HepG2 (cell line): ENCODE measurements around the gene LLGL1. TPM values are rescaled to one million over a fixed set of nuclear protein-coding genes. Genes with fewer than 3 reads are reported as not detected.

Experiments
- GLI4 ChIP-seq: sonication (generic); formaldehyde crosslinking; IDR thresholded peaks from 2 replicates; pipeline ENCODE4 v1.5.1; 2020; ENCODE audit warnings: missing genetic modification reagents, mild to moderate bottlenecking, moderate library complexity, borderline replicate concordance
- GMEB1 ChIP-seq: sonication (generic); formaldehyde crosslinking; IDR thresholded peaks from 2 replicates; pipeline ENCODE4 v1.5.1; 2020; ENCODE audit warnings: missing genetic modification reagents, mild to moderate bottlenecking, borderline replicate concordance
- HNF4G ChIP-seq, 2 experiments: sonication (generic) in 1 of 2; formaldehyde crosslinking in 1 of 2; IDR thresholded peaks; 2 replicates each; pipeline versions ENCODE4 v1.4.0 to v1.6.1; 2011 to 2020; ENCODE audit warnings: borderline replicate concordance in 2 of 2, low read depth in 2 of 2, mild to moderate bottlenecking in 2 of 2, low read length in 1 of 2, missing genetic modification reagents in 1 of 2, moderate library complexity in 1 of 2
- MIER3 ChIP-seq: IDR thresholded peaks from 2 replicates; pipeline ENCODE4 v1.6.1; 2016; ENCODE audit warnings: missing compliant biosample characterization, borderline replicate concordance
- MYNN ChIP-seq: sonication (generic); formaldehyde crosslinking; IDR thresholded peaks from 2 replicates; pipeline ENCODE4 v1.4.0; 2020; ENCODE audit warnings: mild to moderate bottlenecking, low read depth, missing genetic modification reagents
- NFAT5 ChIP-seq: sonication (generic); formaldehyde crosslinking; IDR thresholded peaks from 2 replicates; pipeline ENCODE4 v1.4.0; 2020; ENCODE audit warnings: missing genetic modification reagents
- PCBP1 ChIP-seq: fragments of 200-400 bp; formaldehyde crosslinking; IDR thresholded peaks from 2 replicates; pipeline ENCODE4 v1.6.1; 2017; ENCODE audit warnings: mild to moderate bottlenecking, low read depth, low read length, borderline replicate concordance
- TERF1 ChIP-seq: sonication (generic); formaldehyde crosslinking; IDR thresholded peaks from 2 replicates; pipeline ENCODE4 v1.8.0; 2022; ENCODE audit warnings: mild to moderate bottlenecking, missing genetic modification reagents, moderate library complexity
- ZBTB4 ChIP-seq: sonication (generic); formaldehyde crosslinking; IDR thresholded peaks from 2 replicates; pipeline ENCODE4 v1.4.0; 2020; ENCODE audit warnings: missing genetic modification reagents, mild to moderate bottlenecking, borderline replicate concordance
- ZNF24 ChIP-seq: fragments of 450-650 bp; IDR thresholded peaks from 2 replicates; pipeline ENCODE4 v1.6.1; 2017; ENCODE audit warnings: antibody characterized with exemption, mild to moderate bottlenecking
- ZNF260 ChIP-seq: sonication (generic); formaldehyde crosslinking; IDR thresholded peaks from 2 replicates; pipeline ENCODE4 v1.4.0; 2020; ENCODE audit warnings: missing genetic modification reagents, low read depth, mild to moderate bottlenecking, borderline replicate concordance
- ZNF33B ChIP-seq: sonication (generic); formaldehyde crosslinking; IDR thresholded peaks from 2 replicates; pipeline ENCODE4 v1.5.1; 2020; ENCODE audit warnings: mild to moderate bottlenecking, missing genetic modification reagents
- ZNF790 ChIP-seq: sonication (generic); formaldehyde crosslinking; IDR thresholded peaks from 2 replicates; pipeline ENCODE4 v1.8.0; 2022; ENCODE audit warnings: missing genetic modification reagents, mild to moderate bottlenecking, borderline replicate concordance
- polyA plus RNA-seq, 8 experiments: library from polyadenylated mRNA; depleted of rRNA in 3 of 8; stranded (reverse) in 7 of 8; unstranded in 1 of 8; fragments of >200 nt; fragmentation: Illumina TruSeq in 4 of 8; extraction: Trizol in 4 of 8; gene quantifications; 2 replicates each; pipeline versions ENCODE4 v1.2.1 to v1.2.3, GENCODE V29; 2011 to 2016; ENCODE audit warnings: low read depth in 4 of 8, missing spikeins in 1 of 8, mixed read lengths in 1 of 8; ENCODE audit not compliant: insufficient read depth in 1 of 8
- total RNA-seq, 5 experiments: library from RNA; depleted of rRNA; stranded (reverse); fragments of >200 nt; fragmentation: Illumina TruSeq; extraction: Trizol; gene quantifications; 2 replicates each; pipeline ENCODE4 v1.2.3, GENCODE V29; 2016; ENCODE audit warnings: low read depth in 1 of 5

LLGL1 gene
- total and polyA plus RNA-seq, 2 of the 13 experiments (the other 11 are each of a cell fraction or from before 2014, with no cell fraction given): 15.0 to 15.3 TPM

- 0 out of 2 replicates have a peak, but pooled peaks have one; percentile 84 for TF ChIP-seq TERF1
- TF ChIP-seq ZBTB4 (CRISPR knock-in tag): peak; percentile 79
- TF ChIP-seq MYNN (CRISPR knock-in tag): no peak
- 0 out of 2 replicates have a peak, but pooled peaks have one; percentile 41 for TF ChIP-seq HNF4G (IDR thresholded peaks at IDR 0.05; ENCODE audit: borderline replicate concordance, low read depth, low read length)
- TF ChIP-seq HNF4G (CRISPR knock-in tag; IDR thresholded peaks at IDR 0.05; ENCODE audit: borderline replicate concordance, low read depth): no peak; the same call in 1 of the 2 replicates
- TF ChIP-seq NFAT5: peak; percentile 42; the same call in 1 of the 2 replicates
- TF ChIP-seq GMEB1 (CRISPR knock-in tag): peak; percentile 95
- TF ChIP-seq ZNF24: no peak
- no peak for TF ChIP-seq PCBP1
- TF ChIP-seq ZNF790: no peak
- TF ChIP-seq GLI4 (CRISPR knock-in tag): no peak
- peak; percentile 82; the same call in 1 of the 2 replicates for TF ChIP-seq ZNF33B (CRISPR knock-in tag)
- no peak for TF ChIP-seq MIER3 (CRISPR knock-in tag)
- 0 out of 2 replicates have a peak, but pooled peaks have one; percentile 30 for TF ChIP-seq ZNF260 (CRISPR knock-in tag)
These were observed 35.1 kb downstream of the LLGL1 start, which contains the start of gene MIEF2 (continued) for GRCh38 chr17:18260332-18261145.
